ENCODE measurements around the gene HSPA12B.
A peak's percentile ranks its signal among the peaks of the same experiment; 100 is the strongest.

Gene HSPA12B

GRCh38 chr20:3751675-3752385, 19.3 kb downstream of the HSPA12B start:
- Histone ChIP-seq H3K4me3 (ENCODE audit: low read depth in 1 of 2, low read length in 2 of 2) (peak overlapping the region; percentile 30 to 62), H3K36me3 (ENCODE audit: control insufficient read depth in 1 of 2, insufficient read depth in 2 of 2, low read length in 2 of 2) (peaks cover 4 to 23% of the 10 kb centered on the region in 2 donors), H3K4me1 (ENCODE audit: control insufficient read depth in 1 of 2, insufficient read depth in 2 of 2, low read length in 2 of 2) (peaks cover 0 to 8% of the 10 kb centered on the region in 2 donors), H3K9me3 (ENCODE audit: control insufficient read depth in 1 of 2, low read length in 2 of 2) (no peaks in the 10 kb centered on the region), H3K27ac (ENCODE audit: low read length) (no peak overlapping the region), H3K27me3 (ENCODE audit: low read depth, low read length) (no peaks in the 10 kb centered on the region)

GRCh38 chr20:3752386-3752759, 19.9 kb downstream of the HSPA12B start:
- H3K9me3 ChIP-seq (ENCODE audit: control insufficient read depth in 1 of 2, low read length in 2 of 2), result no peaks in the 10 kb centered on the region
- H3K36me3 ChIP-seq (ENCODE audit: control insufficient read depth in 1 of 2, insufficient read depth in 2 of 2, low read length in 2 of 2), result peaks cover 4 to 23% of the 10 kb centered on the region in 2 donors
- peak overlapping the region; percentile 30 to 62 for H3K4me3 ChIP-seq (ENCODE audit: low read depth in 1 of 2, low read length in 2 of 2)
- H3K4me1 ChIP-seq (ENCODE audit: control insufficient read depth in 1 of 2, insufficient read depth in 2 of 2, low read length in 2 of 2), result peaks cover 0 to 8% of the 10 kb centered on the region in 2 donors
- no peak overlapping the region for H3K27ac ChIP-seq (ENCODE audit: low read length)
- H3K27me3 ChIP-seq (ENCODE audit: low read depth, low read length), result no peaks in the 10 kb centered on the region

- peaks cover 7 to 24% of the 10 kb centered on the region in 2 donors for H3K36me3 ChIP-seq (ENCODE audit: control insufficient read depth in 1 of 2, insufficient read depth in 2 of 2, low read length in 2 of 2)
Observed at GRCh38 chr20:3753098-3753497, 20.6 kb downstream of the HSPA12B start.

GRCh38 chr20:3753501-3754275, 21.2 kb downstream of the HSPA12B start:
- Histone ChIP-seq H3K4me1 (ENCODE audit: control insufficient read depth in 1 of 2, insufficient read depth in 2 of 2, low read length in 2 of 2) (peaks cover 0 to 8% of the 10 kb centered on the region in 2 donors), H3K27me3 (ENCODE audit: low read depth, low read length) (no peaks in the 10 kb centered on the region), H3K4me3 (ENCODE audit: low read depth in 1 of 2, low read length in 2 of 2) (no peak overlapping the region), H3K36me3 (ENCODE audit: control insufficient read depth in 1 of 2, insufficient read depth in 2 of 2, low read length in 2 of 2) (peaks cover 11 to 27% of the 10 kb centered on the region in 2 donors), H3K9me3 (ENCODE audit: control insufficient read depth in 1 of 2, low read length in 2 of 2) (no peaks in the 10 kb centered on the region), H3K27ac (ENCODE audit: low read length) (no peak overlapping the region)

More at GRCh38 chr20:3753098-3753497, 20.6 kb downstream of the HSPA12B start:
- Histone ChIP-seq H3K4me3 (ENCODE audit: low read depth in 1 of 2, low read length in 2 of 2) (no peak overlapping the region), H3K27me3 (ENCODE audit: low read depth, low read length) (no peaks in the 10 kb centered on the region), H3K4me1 (ENCODE audit: control insufficient read depth in 1 of 2, insufficient read depth in 2 of 2, low read length in 2 of 2) (peaks cover 0 to 8% of the 10 kb centered on the region in 2 donors), H3K27ac (ENCODE audit: low read length) (no peak overlapping the region), H3K9me3 (ENCODE audit: control insufficient read depth in 1 of 2, low read length in 2 of 2) (no peaks in the 10 kb centered on the region)

- H3K4me1 ChIP-seq (ENCODE audit: control insufficient read depth in 1 of 2, insufficient read depth in 2 of 2, low read length in 2 of 2), result peaks cover 0 to 8% of the 10 kb centered on the region in 2 donors
- peaks cover 11 to 27% of the 10 kb centered on the region in 2 donors for H3K36me3 ChIP-seq (ENCODE audit: control insufficient read depth in 1 of 2, insufficient read depth in 2 of 2, low read length in 2 of 2)
Observed at GRCh38 chr20:3754276-3754630, 21.8 kb downstream of the HSPA12B start.

GRCh38 chr20:3755269-3755668, 22.8 kb downstream of the HSPA12B start:
- H3K27ac ChIP-seq (ENCODE audit: low read length), result no peak overlapping the region
- no peaks in the 10 kb centered on the region for H3K27me3 ChIP-seq (ENCODE audit: low read depth, low read length)
- H3K4me3 ChIP-seq (ENCODE audit: low read depth in 1 of 2, low read length in 2 of 2), result no peak overlapping the region
- no peaks in the 10 kb centered on the region for H3K9me3 ChIP-seq (ENCODE audit: control insufficient read depth in 1 of 2, low read length in 2 of 2)
- H3K36me3 ChIP-seq (ENCODE audit: control insufficient read depth in 1 of 2, insufficient read depth in 2 of 2, low read length in 2 of 2), result peaks cover 11 to 27% of the 10 kb centered on the region in 2 donors
- peaks cover 0 to 15% of the 10 kb centered on the region in 2 donors for H3K4me1 ChIP-seq (ENCODE audit: control insufficient read depth in 1 of 2, insufficient read depth in 2 of 2, low read length in 2 of 2)

More at GRCh38 chr20:3754276-3754630, 21.8 kb downstream of the HSPA12B start:
- Histone ChIP-seq H3K4me3 (ENCODE audit: low read depth in 1 of 2, low read length in 2 of 2) (no peak overlapping the region), H3K9me3 (ENCODE audit: control insufficient read depth in 1 of 2, low read length in 2 of 2) (no peaks in the 10 kb centered on the region), H3K27me3 (ENCODE audit: low read depth, low read length) (no peaks in the 10 kb centered on the region), H3K27ac (ENCODE audit: low read length) (no peak overlapping the region)

GRCh38 chr20:3755814-3756480, 23.5 kb downstream of the HSPA12B start:
- Histone ChIP-seq H3K27me3 (ENCODE audit: low read depth, low read length) (no peaks in the 10 kb centered on the region), H3K36me3 (ENCODE audit: control insufficient read depth in 1 of 2, insufficient read depth in 2 of 2, low read length in 2 of 2) (peaks cover 9 to 27% of the 10 kb centered on the region in 2 donors), H3K9me3 (ENCODE audit: control insufficient read depth in 1 of 2, low read length in 2 of 2) (no peaks in the 10 kb centered on the region), H3K27ac (ENCODE audit: low read length) (no peak overlapping the region), H3K4me3 (ENCODE audit: low read depth in 1 of 2, low read length in 2 of 2) (no peak overlapping the region), H3K4me1 (ENCODE audit: control insufficient read depth in 1 of 2, insufficient read depth in 2 of 2, low read length in 2 of 2) (peaks cover 0 to 15% of the 10 kb centered on the region in 2 donors)

- H3K4me1 ChIP-seq (ENCODE audit: control insufficient read depth in 1 of 2, insufficient read depth in 2 of 2, low read length in 2 of 2), result peaks cover 0 to 15% of the 10 kb centered on the region in 2 donors
Observed at GRCh38 chr20:3757268-3757667, 24.8 kb downstream of the HSPA12B start.

GRCh38 chr20:3758566-3758965, 26.1 kb downstream of the HSPA12B start:
- peaks cover 0 to 7% of the 10 kb centered on the region in 2 donors for H3K4me1 ChIP-seq (ENCODE audit: control insufficient read depth in 1 of 2, insufficient read depth in 2 of 2, low read length in 2 of 2)
- H3K9me3 ChIP-seq (ENCODE audit: control insufficient read depth in 1 of 2, low read length in 2 of 2), result no peaks in the 10 kb centered on the region
- no peak overlapping the region for H3K27ac ChIP-seq (ENCODE audit: low read length)
- no peaks in the 10 kb centered on the region for H3K27me3 ChIP-seq (ENCODE audit: low read depth, low read length)
- no peak overlapping the region for H3K4me3 ChIP-seq (ENCODE audit: low read depth in 1 of 2, low read length in 2 of 2)
- H3K36me3 ChIP-seq (ENCODE audit: control insufficient read depth in 1 of 2, insufficient read depth in 2 of 2, low read length in 2 of 2), result peaks cover 7 to 23% of the 10 kb centered on the region in 2 donors

More at GRCh38 chr20:3757268-3757667, 24.8 kb downstream of the HSPA12B start:
- Histone ChIP-seq H3K9me3 (ENCODE audit: control insufficient read depth in 1 of 2, low read length in 2 of 2) (no peaks in the 10 kb centered on the region), H3K4me3 (ENCODE audit: low read depth in 1 of 2, low read length in 2 of 2) (no peak overlapping the region), H3K27me3 (ENCODE audit: low read depth, low read length) (no peaks in the 10 kb centered on the region), H3K36me3 (ENCODE audit: control insufficient read depth in 1 of 2, insufficient read depth in 2 of 2, low read length in 2 of 2) (peaks cover 7 to 23% of the 10 kb centered on the region in 2 donors), H3K27ac (ENCODE audit: low read length) (no peak overlapping the region)

GRCh38 chr20:3759316-3759823, 26.9 kb downstream of the HSPA12B start:
- Histone ChIP-seq H3K27ac (ENCODE audit: low read length) (no peak overlapping the region), H3K27me3 (ENCODE audit: low read depth, low read length) (no peaks in the 10 kb centered on the region), H3K4me3 (ENCODE audit: low read depth in 1 of 2, low read length in 2 of 2) (no peak overlapping the region), H3K9me3 (ENCODE audit: control insufficient read depth in 1 of 2, low read length in 2 of 2) (no peaks in the 10 kb centered on the region), H3K36me3 (ENCODE audit: control insufficient read depth in 1 of 2, insufficient read depth in 2 of 2, low read length in 2 of 2) (peaks cover 7 to 22% of the 10 kb centered on the region in 2 donors), H3K4me1 (ENCODE audit: control insufficient read depth in 1 of 2, insufficient read depth in 2 of 2, low read length in 2 of 2) (peaks cover 0 to 14% of the 10 kb centered on the region in 2 donors)

- no peaks in the 10 kb centered on the region for H3K9me3 ChIP-seq (ENCODE audit: control insufficient read depth in 1 of 2, low read length in 2 of 2)
- no peak overlapping the region for H3K27ac ChIP-seq (ENCODE audit: low read length)
- peaks cover 0 to 19% of the 10 kb centered on the region in 2 donors for H3K4me1 ChIP-seq (ENCODE audit: control insufficient read depth in 1 of 2, insufficient read depth in 2 of 2, low read length in 2 of 2)
- no peaks in the 10 kb centered on the region for H3K27me3 ChIP-seq (ENCODE audit: low read depth, low read length)
- H3K4me3 ChIP-seq (ENCODE audit: low read depth in 1 of 2, low read length in 2 of 2), result no peak overlapping the region
- H3K36me3 ChIP-seq (ENCODE audit: control insufficient read depth in 1 of 2, insufficient read depth in 2 of 2, low read length in 2 of 2), result peaks cover 7 to 16% of the 10 kb centered on the region in 2 donors
Observed at GRCh38 chr20:3759884-3760283, 27.4 kb downstream of the HSPA12B start.

Measured in muscle layer of duodenum (tissue), 2 donors.